LNCAP (cell line): ENCODE results near the gene FBXL19.

ENCODE experiments used
- CTCF ChIP-seq: fragments of 450-650 bp; IDR thresholded peaks from 2 replicates; pipeline ENCODE4 v1.5.1; 2017; ENCODE audit warnings: mild to moderate bottlenecking

FBXL19 gene

DNA sequence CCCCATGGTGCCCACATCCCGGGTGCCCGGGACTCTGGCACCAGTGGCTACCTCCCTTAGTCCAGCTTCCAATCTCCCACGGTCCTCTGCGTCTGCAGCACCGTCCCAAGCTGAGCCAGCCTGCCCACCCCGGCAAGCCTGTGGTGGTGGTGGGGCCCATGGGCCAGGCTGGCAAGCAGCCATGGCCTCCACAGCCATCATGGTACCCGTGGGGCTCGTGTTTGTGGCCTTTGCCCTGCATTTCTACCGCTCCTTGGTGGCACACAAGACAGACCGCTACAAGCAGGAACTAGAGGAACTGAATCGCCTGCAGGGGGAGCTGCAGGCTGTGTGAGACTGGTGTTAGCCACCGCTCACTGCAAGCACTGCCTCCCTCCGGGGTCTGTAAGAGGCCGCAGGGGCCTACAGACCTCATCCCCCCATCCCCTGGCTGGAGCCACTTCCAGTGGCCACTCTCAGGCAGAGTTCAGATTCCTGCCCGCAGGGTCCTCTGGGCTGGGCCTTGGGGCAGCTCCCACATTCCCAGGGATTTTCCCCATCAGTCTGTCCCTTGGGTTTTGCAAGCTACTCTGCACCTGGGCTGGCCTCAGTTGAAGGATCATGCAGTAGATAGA, 30.2 kb downstream of the FBXL19 start:
- peak; percentile 52 for TF ChIP-seq CTCF

DNA sequence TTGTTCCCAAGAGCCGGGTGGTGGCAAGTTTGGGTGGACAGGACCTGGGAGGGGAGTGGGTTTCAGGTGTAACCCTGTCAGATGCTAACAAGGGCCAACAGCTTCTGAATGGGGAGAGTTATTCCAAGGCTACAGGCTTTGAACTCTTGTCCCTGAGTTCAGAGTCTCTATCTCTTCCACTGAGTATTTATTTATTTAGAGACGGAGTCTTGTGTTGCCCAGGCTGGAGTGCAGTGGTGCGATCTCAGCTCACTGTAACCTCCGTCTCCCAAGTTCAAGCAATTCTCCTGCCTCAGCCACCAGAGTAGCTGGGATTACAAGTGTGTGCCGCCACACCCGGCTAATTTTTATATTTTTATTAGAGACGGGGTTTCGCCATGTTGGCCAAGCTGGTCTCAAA, 31.6 kb downstream of the FBXL19 start:
- TF ChIP-seq CTCF = no peak

- TF ChIP-seq CTCF = no peak
These were observed 33.5 kb downstream of the FBXL19 start for GRCh38 chr16:30956601-30957455.

DNA sequence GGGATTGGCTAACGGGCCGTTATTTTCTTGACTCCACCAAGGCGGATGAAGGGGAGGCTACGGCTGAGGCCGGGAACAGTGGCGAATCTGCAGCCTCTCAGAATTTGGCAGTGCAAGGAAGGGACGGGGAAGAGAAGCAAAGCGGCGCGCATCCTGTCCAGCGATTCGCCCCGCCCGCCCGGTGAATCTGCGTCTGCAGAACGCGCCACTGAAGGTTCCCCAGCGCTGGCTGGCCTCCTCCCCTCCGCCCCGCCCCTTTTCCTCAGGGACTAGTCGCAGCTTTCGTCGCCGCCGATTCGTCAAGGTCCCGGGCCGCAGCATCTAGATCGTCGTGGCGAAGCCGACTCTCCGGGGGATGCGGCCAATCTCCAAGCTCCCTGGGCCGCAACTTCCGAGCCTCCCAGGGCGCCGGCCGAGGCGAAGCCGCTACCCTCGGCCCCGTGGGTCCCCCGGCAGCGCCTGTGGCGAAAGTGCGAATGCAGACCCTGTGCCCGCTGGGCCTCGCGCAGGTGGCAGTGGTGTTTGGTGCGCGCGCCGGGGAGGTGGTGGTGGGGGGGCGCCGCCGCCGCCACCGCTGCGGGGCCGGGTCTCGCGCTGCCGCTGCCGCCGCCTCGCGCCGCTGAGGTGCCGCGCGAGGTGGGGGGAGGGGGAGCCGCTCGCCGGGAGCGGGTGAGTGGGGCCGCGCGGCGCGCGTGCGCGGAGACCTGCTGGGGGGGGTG, 34.2 kb downstream of the FBXL19 start, which contains the start of gene SETD1A:
Gene SETD1A, plus strand, starts transcription at position 299 of the 719 bp plus-strand sequence. CDS start 978 bp downstream, outside the sequence.
- no peak for TF ChIP-seq CTCF

DNA sequence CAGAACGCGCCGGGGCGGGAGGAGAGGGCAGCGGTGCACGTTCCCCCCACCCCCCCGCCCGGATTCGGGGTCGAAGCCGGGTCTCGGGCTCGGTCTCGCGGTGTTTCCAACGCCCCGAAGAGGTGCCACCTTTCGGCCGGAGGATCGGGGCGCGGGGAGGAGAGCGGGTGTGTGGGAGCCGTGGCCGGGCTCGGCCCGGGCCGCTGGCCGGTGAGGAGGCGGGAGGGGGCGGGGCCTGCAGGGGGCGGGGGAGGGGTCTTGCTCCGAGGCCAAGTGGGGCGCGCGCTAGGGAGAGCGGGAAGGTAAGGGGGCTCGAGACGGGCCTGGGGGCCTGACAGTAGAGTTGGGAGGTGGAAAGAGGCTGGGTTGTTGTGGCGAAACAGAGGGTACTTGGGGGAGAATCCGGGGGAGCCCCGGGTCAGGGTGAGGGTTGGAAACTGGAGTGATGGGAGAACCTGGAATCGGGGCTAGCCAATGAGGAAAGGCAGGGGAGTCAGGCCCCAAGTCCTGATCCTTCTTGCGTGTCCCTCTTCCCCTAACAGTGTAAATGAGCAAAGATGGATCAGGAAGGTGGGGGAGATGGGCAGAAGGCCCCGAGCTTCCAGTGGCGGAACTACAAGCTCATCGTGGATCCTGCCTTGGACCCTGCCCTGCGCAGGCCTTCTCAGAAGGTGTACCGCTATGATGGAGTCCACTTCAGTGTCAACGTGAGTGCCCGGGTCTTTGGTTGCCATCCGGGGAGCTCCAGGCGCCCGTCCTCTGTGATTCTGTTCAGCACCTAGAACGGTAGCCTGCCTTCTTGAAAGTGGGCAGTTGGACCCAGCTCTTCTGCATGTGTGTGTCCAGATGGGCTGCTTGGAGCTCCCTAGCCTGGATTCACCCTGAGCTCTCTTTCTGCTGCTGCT, 35.1 kb downstream of the FBXL19 start:
- no peak for TF ChIP-seq CTCF

DNA sequence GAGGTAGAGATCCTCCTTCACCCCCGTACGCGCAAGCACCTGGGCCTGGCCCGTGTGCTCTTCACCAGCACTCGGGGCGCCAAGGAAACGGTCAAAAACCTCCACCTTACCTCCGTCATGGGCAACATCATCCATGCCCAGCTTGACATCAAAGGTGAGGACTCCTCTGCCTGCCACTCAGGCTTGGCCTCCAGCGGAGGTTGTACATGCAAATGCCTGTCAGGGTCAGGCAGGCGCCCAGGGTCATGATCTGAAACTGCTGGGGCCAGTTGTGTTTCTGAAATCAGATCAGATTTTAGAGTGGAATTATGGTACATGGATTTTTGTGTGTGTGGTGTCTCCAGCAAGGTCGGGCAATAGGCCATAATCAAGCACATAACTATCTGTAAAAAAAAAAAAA, 38.0 kb downstream of the FBXL19 start:
- TF ChIP-seq CTCF = no peak
